Heart left ventricle (tissue), 13 donors: ENCODE data around the gene UBR3.

Experiments
- CTCF ChIP-seq, 12 donors: fragments of 200-600 bp; sonication (generic) in 4 of 12; IDR thresholded peaks; one replicate each; pipeline versions ENCODE4 v1.5.0 to v1.8.0; 2018 to 2022; ENCODE audit warnings: antibody characterized with exemption in 12 of 12, mild to moderate bottlenecking in 5 of 12
- POLR2A ChIP-seq, 2 donors: fragments of 450-650 bp; IDR thresholded peaks; one replicate each; pipeline ENCODE4 v1.6.1; 2017; ENCODE audit warnings: antibody characterized with exemption in 2 of 2, mild to moderate bottlenecking in 2 of 2, moderate library complexity in 2 of 2
- donor health status: ischemic (EF 13 %, LVEDD 7.1; RV severe dilation, severe dysfunction).
- donor health status: DM: no; HTN: yes; CAD: no.
- donor health status: DM: no; HTN: no; CAD: no.
- donor health status: ischemic (EF 25% LVEDD 6.9; RV normal size, moderate dysfunction).
- donor health status: ischemic (EF 25% LVEDD 5.7; RV mildly dilated, moderate dysfunction).
- donor health status: ischemic (EF 35%, LVEDD 5.7; RV mildly dilated, moderate dysfunction).
- donor health status: nonischemic (EF 11% LVEDD 7.7; RV severe dilation, severe dysfunction).
- donor health status: DM: yes; HTN: yes; CAD: no.
- donor health status: PGD.
- donor health status: ischemic (EF 29% LVEDD 5.4; RV normal size, mild dysfunction).
- donor health status: nonischemic (EF 23%, LVEDD 6.1; RV moderate dilation, normal function).

- no peak for TF ChIP-seq CTCF (IDR thresholded peaks at IDR 0.05)
- no peak for TF ChIP-seq POLR2A (IDR thresholded peaks at IDR 0.05)
Observed at GRCh38 chr2:169781249-169782013, 45.8 kb upstream of the UBR3 start.
